SK-N-SH treated with all-trans-retinoic acid at 6 μM for 48 hours (cell line): Measurements from ENCODE around the gene ADAMTS6.
A peak's percentile ranks its signal among the peaks of the same experiment; 100 is the strongest.

Experiments used
- ATAC-seq: fragments of 200-7000 bp; cut with Tn5 transposase; 3 replicates; pipeline ENCODE4 v1.9.1; 2020; ENCODE audit warnings: mild to moderate bottlenecking, moderate library complexity
- ARNTL ChIP-seq: fragments of 450-650 bp; formaldehyde crosslinking; IDR thresholded peaks from 2 replicates; pipeline ENCODE4 v1.5.0; 2020; ENCODE audit warnings: low read depth, mild to moderate bottlenecking, moderate library complexity, borderline replicate concordance
- BACH2 ChIP-seq: fragments of 250-450 bp; sonication (Bioruptor Pico); IDR thresholded peaks from 2 replicates; pipeline ENCODE4 v1.9.0; 2021; ENCODE audit warnings: mild to moderate bottlenecking, borderline replicate concordance
- CSDC2 ChIP-seq: fragments of 250-450 bp; sonication (Bioruptor Pico); IDR thresholded peaks from 2 replicates; pipeline ENCODE4 v1.5.0; 2020; ENCODE audit warnings: mild to moderate bottlenecking, moderate library complexity
- GLIS3 ChIP-seq: fragments of 250-450 bp; sonication (Bioruptor Pico); IDR thresholded peaks from 2 replicates; pipeline ENCODE4 v1.5.0; 2020; ENCODE audit warnings: mild to moderate bottlenecking, moderate library complexity
- OSR1 ChIP-seq: fragments of 250-450 bp; sonication (Bioruptor Pico); IDR thresholded peaks from 2 replicates; pipeline ENCODE4 v1.8.0; 2022; ENCODE audit warnings: moderate library complexity, mild to moderate bottlenecking, inconsistent platforms
- PPARA ChIP-seq: fragments of 250-450 bp; sonication (Bioruptor Pico); IDR thresholded peaks from 2 replicates; pipeline ENCODE4 v1.5.0; 2020; ENCODE audit warnings: mild to moderate bottlenecking, borderline replicate concordance
- RARB ChIP-seq: fragments of 250-450 bp; sonication (Bioruptor Pico); IDR thresholded peaks from 2 replicates; pipeline ENCODE4 v1.8.0; 2021; ENCODE audit warnings: mild to moderate bottlenecking, moderate library complexity
- SNAI2 ChIP-seq: fragments of 250-450 bp; sonication (Bioruptor Pico); IDR thresholded peaks from 2 replicates; pipeline ENCODE4 v1.5.0; 2020; ENCODE audit warnings: mild to moderate bottlenecking, moderate library complexity
- TCF4 ChIP-seq: fragments of 250-450 bp; sonication (Bioruptor Pico); IDR thresholded peaks from 2 replicates; pipeline ENCODE4 v1.8.0; 2021; ENCODE audit warnings: mild to moderate bottlenecking, moderate library complexity, borderline replicate concordance
- TOX ChIP-seq: fragments of 250-450 bp; sonication (Bioruptor Pico); IDR thresholded peaks from 2 replicates; pipeline ENCODE4 v1.8.0; 2021; ENCODE audit warnings: mild to moderate bottlenecking, moderate library complexity, borderline replicate concordance
- ZC3H10 ChIP-seq: fragments of 250-450 bp; sonication (Bioruptor Pico); IDR thresholded peaks from 2 replicates; pipeline ENCODE4 v1.5.1; 2021; ENCODE audit warnings: mild to moderate bottlenecking, moderate library complexity
- ZFP3 ChIP-seq: fragments of 250-450 bp; sonication (Bioruptor Pico); IDR thresholded peaks from 2 replicates; pipeline ENCODE4 v1.5.0; 2020; ENCODE audit warnings: mild to moderate bottlenecking, moderate library complexity
- ZFP30 ChIP-seq: fragments of 450-650 bp; formaldehyde crosslinking; IDR thresholded peaks from 2 replicates; pipeline ENCODE4 v1.5.0; 2022; ENCODE audit warnings: mild to moderate bottlenecking, moderate library complexity
- ZNF70 ChIP-seq: fragments of 450-650 bp; formaldehyde crosslinking; IDR thresholded peaks from 2 replicates; pipeline ENCODE4 v1.5.0; 2020; ENCODE audit warnings: mild to moderate bottlenecking, moderate library complexity
- ZNF8 ChIP-seq: fragments of 450-650 bp; formaldehyde crosslinking; IDR thresholded peaks from 2 replicates; pipeline ENCODE4 v1.5.0; 2020; ENCODE audit warnings: mild to moderate bottlenecking, moderate library complexity
- TF ChIP-seq, protein P1 (sequence below): fragments of 250-450 bp; sonication (Bioruptor Pico); IDR thresholded peaks from 2 replicates; pipeline ENCODE4 v1.8.0; 2020; ENCODE audit warnings: mild to moderate bottlenecking, moderate library complexity, borderline replicate concordance
- TF ChIP-seq, protein P2 (sequence below): fragments of 250-450 bp; sonication (Bioruptor Pico); IDR thresholded peaks from 2 replicates; pipeline ENCODE4 v1.8.0; 2021; ENCODE audit warnings: low read depth, mild to moderate bottlenecking, moderate library complexity, borderline replicate concordance
- TF ChIP-seq, protein P3 (sequence below): fragments of 250-450 bp; sonication (Bioruptor Pico); IDR thresholded peaks from 2 replicates; pipeline ENCODE4 v1.5.1; 2021; ENCODE audit warnings: mild to moderate bottlenecking, moderate library complexity
- TF ChIP-seq, protein P4 (sequence below): fragments of 250-450 bp; sonication (Bioruptor Pico); IDR thresholded peaks from 2 replicates; pipeline ENCODE4 v1.5.1; 2020; ENCODE audit warnings: low read depth, mild to moderate bottlenecking, moderate library complexity
- TF ChIP-seq, protein P5 (sequence below): fragments of 250-450 bp; sonication (Bioruptor Pico); IDR thresholded peaks from 2 replicates; pipeline ENCODE4 v1.5.0; 2020; ENCODE audit warnings: mild to moderate bottlenecking, moderate library complexity

The ADAMTS6 gene, protein sequence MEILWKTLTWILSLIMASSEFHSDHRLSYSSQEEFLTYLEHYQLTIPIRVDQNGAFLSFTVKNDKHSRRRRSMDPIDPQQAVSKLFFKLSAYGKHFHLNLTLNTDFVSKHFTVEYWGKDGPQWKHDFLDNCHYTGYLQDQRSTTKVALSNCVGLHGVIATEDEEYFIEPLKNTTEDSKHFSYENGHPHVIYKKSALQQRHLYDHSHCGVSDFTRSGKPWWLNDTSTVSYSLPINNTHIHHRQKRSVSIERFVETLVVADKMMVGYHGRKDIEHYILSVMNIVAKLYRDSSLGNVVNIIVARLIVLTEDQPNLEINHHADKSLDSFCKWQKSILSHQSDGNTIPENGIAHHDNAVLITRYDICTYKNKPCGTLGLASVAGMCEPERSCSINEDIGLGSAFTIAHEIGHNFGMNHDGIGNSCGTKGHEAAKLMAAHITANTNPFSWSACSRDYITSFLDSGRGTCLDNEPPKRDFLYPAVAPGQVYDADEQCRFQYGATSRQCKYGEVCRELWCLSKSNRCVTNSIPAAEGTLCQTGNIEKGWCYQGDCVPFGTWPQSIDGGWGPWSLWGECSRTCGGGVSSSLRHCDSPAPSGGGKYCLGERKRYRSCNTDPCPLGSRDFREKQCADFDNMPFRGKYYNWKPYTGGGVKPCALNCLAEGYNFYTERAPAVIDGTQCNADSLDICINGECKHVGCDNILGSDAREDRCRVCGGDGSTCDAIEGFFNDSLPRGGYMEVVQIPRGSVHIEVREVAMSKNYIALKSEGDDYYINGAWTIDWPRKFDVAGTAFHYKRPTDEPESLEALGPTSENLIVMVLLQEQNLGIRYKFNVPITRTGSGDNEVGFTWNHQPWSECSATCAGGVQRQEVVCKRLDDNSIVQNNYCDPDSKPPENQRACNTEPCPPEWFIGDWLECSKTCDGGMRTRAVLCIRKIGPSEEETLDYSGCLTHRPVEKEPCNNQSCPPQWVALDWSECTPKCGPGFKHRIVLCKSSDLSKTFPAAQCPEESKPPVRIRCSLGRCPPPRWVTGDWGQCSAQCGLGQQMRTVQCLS (N-terminal part only)

DNA sequence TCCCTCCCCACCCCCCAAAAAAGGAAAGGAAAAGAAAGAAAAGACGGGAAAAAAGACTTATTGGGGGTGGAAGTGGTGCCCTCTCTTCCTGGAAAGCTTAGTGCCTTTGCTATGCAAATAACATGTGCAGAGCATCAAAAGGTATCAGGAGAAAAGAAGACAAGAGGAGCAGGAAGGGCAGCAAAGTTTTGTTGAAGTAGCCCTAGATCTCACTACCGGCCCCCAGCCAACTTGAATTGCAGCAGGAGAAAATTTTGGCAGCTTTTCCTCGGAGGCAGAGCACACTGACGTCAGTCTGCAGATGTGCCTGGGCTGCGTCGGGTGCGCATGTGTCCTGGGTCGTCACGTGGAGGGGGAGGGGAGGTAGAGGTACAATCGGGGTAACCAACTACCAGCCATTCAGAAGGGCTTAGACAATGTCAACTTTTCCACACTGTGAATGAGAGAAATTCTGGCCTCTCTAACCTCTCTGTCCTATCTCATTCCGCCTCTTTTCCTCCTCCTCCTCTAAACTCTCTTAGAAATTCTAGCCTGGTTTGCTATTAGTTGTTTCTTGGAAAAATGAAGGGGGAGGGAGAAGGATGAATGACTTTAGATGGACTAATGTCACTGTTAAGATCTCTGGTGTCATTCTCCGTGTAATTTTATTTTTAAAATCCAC is at the start of gene ADAMTS6:
Gene ADAMTS6 (minus strand): TSS at position 286 of the 661 bp plus-strand sequence. CDS start 8,247 bp downstream, outside the sequence.
- ATAC-seq: peak; percentile 77
- TF ChIP-seq RARB (CRISPR knock-in tag) (no peak), TCF4 (CRISPR knock-in tag) (peak; percentile 37; the same call in 1 of the 2 replicates)
- TF ChIP-seq, protein P1, sequence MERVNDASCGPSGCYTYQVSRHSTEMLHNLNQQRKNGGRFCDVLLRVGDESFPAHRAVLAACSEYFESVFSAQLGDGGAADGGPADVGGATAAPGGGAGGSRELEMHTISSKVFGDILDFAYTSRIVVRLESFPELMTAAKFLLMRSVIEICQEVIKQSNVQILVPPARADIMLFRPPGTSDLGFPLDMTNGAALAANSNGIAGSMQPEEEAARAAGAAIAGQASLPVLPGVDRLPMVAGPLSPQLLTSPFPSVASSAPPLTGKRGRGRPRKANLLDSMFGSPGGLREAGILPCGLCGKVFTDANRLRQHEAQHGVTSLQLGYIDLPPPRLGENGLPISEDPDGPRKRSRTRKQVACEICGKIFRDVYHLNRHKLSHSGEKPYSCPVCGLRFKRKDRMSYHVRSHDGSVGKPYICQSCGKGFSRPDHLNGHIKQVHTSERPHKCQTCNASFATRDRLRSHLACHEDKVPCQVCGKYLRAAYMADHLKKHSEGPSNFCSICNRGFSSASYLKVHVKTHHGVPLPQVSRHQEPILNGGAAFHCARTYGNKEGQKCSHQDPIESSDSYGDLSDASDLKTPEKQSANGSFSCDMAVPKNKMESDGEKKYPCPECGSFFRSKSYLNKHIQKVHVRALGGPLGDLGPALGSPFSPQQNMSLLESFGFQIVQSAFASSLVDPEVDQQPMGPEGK (CRISPR knock-in tag): peak; percentile 69; the same call in 1 of the 2 replicates
- TF ChIP-seq, protein P2, sequence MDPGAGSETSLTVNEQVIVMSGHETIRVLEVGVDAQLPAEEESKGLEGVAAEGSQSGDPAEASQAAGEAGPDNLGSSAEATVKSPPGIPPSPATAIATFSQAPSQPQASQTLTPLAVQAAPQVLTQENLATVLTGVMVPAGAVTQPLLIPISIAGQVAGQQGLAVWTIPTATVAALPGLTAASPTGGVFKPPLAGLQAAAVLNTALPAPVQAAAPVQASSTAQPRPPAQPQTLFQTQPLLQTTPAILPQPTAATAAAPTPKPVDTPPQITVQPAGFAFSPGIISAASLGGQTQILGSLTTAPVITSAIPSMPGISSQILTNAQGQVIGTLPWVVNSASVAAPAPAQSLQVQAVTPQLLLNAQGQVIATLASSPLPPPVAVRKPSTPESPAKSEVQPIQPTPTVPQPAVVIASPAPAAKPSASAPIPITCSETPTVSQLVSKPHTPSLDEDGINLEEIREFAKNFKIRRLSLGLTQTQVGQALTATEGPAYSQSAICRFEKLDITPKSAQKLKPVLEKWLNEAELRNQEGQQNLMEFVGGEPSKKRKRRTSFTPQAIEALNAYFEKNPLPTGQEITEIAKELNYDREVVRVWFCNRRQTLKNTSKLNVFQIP (CRISPR knock-in tag): no peak
- TF ChIP-seq, all 23 proteins: peak for 2

DNA sequence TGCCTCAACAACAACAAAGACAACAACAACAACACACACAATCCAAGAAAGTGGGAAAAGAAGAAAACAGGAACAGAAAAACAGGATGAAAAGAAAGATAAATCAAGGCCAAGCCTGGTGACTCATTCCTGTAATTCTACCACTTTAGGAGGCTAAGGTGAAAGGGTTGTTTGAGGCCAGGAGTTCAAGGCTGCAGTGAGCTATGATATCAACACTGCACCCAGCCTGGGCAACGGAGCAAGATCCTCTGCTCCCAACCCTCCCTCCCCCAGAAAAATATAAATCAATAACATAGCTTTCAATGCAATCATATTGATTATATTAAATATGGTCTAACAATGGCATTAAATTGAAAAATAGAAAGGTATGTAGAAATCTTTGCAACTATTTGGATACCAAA is 49.2 kb upstream of the ADAMTS6 start:
- ATAC-seq: no peak
- TF ChIP-seq BACH2 (CRISPR knock-in tag) (no peak), TOX (CRISPR knock-in tag) (no peak)
- TF ChIP-seq, protein P3, sequence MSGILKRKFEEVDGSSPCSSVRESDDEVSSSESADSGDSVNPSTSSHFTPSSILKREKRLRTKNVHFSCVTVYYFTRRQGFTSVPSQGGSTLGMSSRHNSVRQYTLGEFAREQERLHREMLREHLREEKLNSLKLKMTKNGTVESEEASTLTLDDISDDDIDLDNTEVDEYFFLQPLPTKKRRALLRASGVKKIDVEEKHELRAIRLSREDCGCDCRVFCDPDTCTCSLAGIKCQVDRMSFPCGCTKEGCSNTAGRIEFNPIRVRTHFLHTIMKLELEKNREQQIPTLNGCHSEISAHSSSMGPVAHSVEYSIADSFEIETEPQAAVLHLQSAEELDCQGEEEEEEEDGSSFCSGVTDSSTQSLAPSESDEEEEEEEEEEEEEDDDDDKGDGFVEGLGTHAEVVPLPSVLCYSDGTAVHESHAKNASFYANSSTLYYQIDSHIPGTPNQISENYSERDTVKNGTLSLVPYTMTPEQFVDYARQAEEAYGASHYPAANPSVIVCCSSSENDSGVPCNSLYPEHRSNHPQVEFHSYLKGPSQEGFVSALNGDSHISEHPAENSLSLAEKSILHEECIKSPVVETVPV (CRISPR knock-in tag): no peak
- TF ChIP-seq, protein P1 (CRISPR knock-in tag): no peak
- TF ChIP-seq, all 23 proteins: peak for 0

DNA sequence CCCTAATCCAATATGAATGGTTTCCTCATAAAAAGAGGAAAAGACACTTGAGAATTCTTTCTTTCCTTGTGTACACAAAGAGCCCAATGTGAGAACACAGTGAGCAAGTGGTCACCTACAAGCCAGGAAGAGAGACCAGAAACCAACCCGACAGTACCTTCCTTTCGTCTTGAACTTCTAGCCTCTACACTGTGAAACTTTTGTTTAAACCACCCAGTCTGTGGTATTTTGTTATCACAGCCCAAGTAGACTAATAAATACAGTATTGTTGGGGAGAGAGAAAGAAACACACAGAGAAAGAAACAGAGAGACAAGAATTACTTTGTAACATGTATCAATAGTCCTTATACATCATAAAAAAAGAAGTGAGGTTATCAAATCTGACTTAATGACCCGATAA is 44.0 kb upstream of the ADAMTS6 start:
- ATAC-seq: no peak
- TF ChIP-seq, protein P4, sequence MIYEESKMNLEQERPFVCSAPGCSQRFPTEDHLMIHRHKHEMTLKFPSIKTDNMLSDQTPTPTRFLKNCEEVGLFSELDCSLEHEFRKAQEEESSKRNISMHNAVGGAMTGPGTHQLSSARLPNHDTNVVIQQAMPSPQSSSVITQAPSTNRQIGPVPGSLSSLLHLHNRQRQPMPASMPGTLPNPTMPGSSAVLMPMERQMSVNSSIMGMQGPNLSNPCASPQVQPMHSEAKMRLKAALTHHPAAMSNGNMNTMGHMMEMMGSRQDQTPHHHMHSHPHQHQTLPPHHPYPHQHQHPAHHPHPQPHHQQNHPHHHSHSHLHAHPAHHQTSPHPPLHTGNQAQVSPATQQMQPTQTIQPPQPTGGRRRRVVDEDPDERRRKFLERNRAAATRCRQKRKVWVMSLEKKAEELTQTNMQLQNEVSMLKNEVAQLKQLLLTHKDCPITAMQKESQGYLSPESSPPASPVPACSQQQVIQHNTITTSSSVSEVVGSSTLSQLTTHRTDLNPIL (CRISPR knock-in tag): no peak
- TF ChIP-seq ZFP30 (CRISPR knock-in tag) (no peak), ZNF8 (CRISPR knock-in tag) (no peak), OSR1 (CRISPR knock-in tag) (no peak), ZNF70 (no peak), ARNTL (CRISPR knock-in tag) (no peak), CSDC2 (no peak), SNAI2 (no peak), PPARA (CRISPR knock-in tag) (no peak), ZFP3 (CRISPR knock-in tag) (no peak), GLIS3 (CRISPR knock-in tag) (no peak), ZC3H10 (CRISPR knock-in tag) (no peak)
- TF ChIP-seq, protein P1 (CRISPR knock-in tag): no peak
- TF ChIP-seq, protein P5, sequence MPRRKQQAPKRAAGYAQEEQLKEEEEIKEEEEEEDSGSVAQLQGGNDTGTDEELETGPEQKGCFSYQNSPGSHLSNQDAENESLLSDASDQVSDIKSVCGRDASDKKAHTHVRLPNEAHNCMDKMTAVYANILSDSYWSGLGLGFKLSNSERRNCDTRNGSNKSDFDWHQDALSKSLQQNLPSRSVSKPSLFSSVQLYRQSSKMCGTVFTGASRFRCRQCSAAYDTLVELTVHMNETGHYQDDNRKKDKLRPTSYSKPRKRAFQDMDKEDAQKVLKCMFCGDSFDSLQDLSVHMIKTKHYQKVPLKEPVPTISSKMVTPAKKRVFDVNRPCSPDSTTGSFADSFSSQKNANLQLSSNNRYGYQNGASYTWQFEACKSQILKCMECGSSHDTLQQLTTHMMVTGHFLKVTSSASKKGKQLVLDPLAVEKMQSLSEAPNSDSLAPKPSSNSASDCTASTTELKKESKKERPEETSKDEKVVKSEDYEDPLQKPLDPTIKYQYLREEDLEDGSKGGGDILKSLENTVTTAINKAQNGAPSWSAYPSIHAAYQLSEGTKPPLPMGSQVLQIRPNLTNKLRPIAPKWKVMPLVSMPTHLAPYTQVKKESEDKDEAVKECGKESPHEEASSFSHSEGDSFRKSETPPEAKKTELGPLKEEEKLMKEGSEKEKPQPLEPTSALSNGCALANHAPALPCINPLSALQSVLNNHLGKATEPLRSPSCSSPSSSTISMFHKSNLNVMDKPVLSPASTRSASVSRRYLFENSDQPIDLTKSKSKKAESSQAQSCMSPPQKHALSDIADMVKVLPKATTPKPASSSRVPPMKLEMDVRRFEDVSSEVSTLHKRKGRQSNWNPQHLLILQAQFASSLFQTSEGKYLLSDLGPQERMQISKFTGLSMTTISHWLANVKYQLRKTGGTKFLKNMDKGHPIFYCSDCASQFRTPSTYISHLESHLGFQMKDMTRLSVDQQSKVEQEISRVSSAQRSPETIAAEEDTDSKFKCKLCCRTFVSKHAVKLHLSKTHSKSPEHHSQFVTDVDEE (CRISPR knock-in tag): no peak
